ENCODE measurements around the gene SUSD4. TPM values are rescaled to one million over a fixed set of nuclear protein-coding genes. Genes with fewer than 3 reads are reported as not detected.

The SUSD4 gene
- polyA plus RNA-seq, 1 of the 3 experiments (the other 2 are of a cell fraction): 0.31 TPM

DNA sequence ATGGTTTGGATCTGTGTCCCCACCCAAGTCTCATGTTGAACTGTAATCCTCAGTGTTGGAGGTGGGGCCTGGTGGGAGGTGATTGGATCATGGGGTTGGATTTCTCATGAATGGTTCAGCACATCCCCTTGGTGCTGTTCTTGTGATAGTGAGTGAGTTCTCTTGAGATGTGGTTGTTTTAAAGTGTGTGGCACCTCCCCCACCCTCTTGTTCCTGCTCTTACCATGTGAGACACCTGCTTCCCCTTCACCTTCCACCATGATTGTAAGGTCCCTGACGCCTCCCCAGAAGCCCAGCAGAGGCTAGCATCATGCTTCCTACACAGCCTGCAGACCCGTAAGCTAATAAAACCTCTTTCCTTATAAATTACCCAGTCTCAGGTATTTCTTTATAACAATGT is 55.8 kb downstream of the SUSD4 start:
- ChIA-PET POLR2A (no interaction called here), CTCF (no interaction called here)
- H2AFZ ChIP-seq (ENCODE audit: low read depth): no peak overlapping the region
- H3K4me3 ChIP-seq (ENCODE audit: low read depth in 2 of 2, low read length in 1 of 2): no peak overlapping the region
- H3K79me2 ChIP-seq (ENCODE audit: insufficient read depth): no peaks in the 10 kb centered on the region
- no peaks in the 10 kb centered on the region; a peak in 1 of 4 replicates for H3K4me1 ChIP-seq (ENCODE audit: control insufficient read depth in 1 of 2, insufficient read depth in 2 of 2, low read depth in 1 of 2, low read length in 1 of 2)
- H3F3A ChIP-seq (replicated peaks; ENCODE audit: insufficient read depth): no peaks in the 10 kb centered on the region
- no peak overlapping the region for H3K4me2 ChIP-seq
- no peaks in the 10 kb centered on the region for H3K36me3 ChIP-seq (replicated peaks in 1 of 2; ENCODE audit: control insufficient read depth in 1 of 2, insufficient read depth in 2 of 2, low read length in 1 of 2)
- TF ChIP-seq, protein P1, sequence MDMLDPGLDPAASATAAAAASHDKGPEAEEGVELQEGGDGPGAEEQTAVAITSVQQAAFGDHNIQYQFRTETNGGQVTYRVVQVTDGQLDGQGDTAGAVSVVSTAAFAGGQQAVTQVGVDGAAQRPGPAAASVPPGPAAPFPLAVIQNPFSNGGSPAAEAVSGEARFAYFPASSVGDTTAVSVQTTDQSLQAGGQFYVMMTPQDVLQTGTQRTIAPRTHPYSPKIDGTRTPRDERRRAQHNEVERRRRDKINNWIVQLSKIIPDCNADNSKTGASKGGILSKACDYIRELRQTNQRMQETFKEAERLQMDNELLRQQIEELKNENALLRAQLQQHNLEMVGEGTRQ (IDR thresholded peaks at IDR 0.05; ENCODE audit: borderline replicate concordance, low read depth, low read length): no peak
- TF ChIP-seq TCF12 (IDR thresholded peaks at IDR 0.05) (no peak), CHD2 (IDR thresholded peaks at IDR 0.05; ENCODE audit: low read length, partially characterized antibody) (no peak), POLR2AphosphoS5 (IDR thresholded peaks at IDR 0.05; ENCODE audit: low read depth, low read length) (no peak), EP300 (IDR thresholded peaks at IDR 0.05; ENCODE audit: borderline replicate concordance in 1 of 2, low read depth in 1 of 2, low read length in 1 of 2) (no peak), MXI1 (IDR thresholded peaks at IDR 0.05; ENCODE audit: low read depth, low read length) (no peak), RAD21 (IDR thresholded peaks at IDR 0.05; ENCODE audit: low read length) (no peak), YY1 (IDR thresholded peaks at IDR 0.05; ENCODE audit: low read depth) (no peak), FOXJ3 (CRISPR knock-in tag; IDR thresholded peaks at IDR 0.05) (no peak), TEAD4 (IDR thresholded peaks at IDR 0.05; ENCODE audit: borderline replicate concordance, insufficient read depth) (no peak), FOXM1 (IDR thresholded peaks at IDR 0.05; ENCODE audit: low read depth) (no peak), NRF1 (IDR thresholded peaks at IDR 0.05; ENCODE audit: low read depth, low read length) (no peak), JUND (IDR thresholded peaks at IDR 0.05) (no peak), MEF2A (IDR thresholded peaks at IDR 0.05; ENCODE audit: borderline replicate concordance, low read depth) (no peak)
- TF ChIP-seq, protein P2, sequence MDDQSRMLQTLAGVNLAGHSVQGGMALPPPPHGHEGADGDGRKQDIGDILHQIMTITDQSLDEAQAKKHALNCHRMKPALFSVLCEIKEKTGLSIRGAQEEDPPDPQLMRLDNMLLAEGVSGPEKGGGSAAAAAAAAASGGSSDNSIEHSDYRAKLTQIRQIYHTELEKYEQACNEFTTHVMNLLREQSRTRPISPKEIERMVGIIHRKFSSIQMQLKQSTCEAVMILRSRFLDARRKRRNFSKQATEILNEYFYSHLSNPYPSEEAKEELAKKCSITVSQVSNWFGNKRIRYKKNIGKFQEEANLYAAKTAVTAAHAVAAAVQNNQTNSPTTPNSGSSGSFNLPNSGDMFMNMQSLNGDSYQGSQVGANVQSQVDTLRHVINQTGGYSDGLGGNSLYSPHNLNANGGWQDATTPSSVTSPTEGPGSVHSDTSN (IDR thresholded peaks at IDR 0.05): no peak
- TF ChIP-seq, protein P3, sequence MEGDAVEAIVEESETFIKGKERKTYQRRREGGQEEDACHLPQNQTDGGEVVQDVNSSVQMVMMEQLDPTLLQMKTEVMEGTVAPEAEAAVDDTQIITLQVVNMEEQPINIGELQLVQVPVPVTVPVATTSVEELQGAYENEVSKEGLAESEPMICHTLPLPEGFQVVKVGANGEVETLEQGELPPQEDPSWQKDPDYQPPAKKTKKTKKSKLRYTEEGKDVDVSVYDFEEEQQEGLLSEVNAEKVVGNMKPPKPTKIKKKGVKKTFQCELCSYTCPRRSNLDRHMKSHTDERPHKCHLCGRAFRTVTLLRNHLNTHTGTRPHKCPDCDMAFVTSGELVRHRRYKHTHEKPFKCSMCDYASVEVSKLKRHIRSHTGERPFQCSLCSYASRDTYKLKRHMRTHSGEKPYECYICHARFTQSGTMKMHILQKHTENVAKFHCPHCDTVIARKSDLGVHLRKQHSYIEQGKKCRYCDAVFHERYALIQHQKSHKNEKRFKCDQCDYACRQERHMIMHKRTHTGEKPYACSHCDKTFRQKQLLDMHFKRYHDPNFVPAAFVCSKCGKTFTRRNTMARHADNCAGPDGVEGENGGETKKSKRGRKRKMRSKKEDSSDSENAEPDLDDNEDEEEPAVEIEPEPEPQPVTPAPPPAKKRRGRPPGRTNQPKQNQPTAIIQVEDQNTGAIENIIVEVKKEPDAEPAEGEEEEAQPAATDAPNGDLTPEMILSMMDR (IDR thresholded peaks at IDR 0.05): no peak
- TF ChIP-seq, protein P4, sequence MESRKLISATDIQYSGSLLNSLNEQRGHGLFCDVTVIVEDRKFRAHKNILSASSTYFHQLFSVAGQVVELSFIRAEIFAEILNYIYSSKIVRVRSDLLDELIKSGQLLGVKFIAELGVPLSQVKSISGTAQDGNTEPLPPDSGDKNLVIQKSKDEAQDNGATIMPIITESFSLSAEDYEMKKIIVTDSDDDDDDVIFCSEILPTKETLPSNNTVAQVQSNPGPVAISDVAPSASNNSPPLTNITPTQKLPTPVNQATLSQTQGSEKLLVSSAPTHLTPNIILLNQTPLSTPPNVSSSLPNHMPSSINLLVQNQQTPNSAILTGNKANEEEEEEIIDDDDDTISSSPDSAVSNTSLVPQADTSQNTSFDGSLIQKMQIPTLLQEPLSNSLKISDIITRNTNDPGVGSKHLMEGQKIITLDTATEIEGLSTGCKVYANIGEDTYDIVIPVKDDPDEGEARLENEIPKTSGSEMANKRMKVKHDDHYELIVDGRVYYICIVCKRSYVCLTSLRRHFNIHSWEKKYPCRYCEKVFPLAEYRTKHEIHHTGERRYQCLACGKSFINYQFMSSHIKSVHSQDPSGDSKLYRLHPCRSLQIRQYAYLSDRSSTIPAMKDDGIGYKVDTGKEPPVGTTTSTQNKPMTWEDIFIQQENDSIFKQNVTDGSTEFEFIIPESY (IDR thresholded peaks at IDR 0.05; ENCODE audit: borderline replicate concordance, low read depth): no peak
- no peaks in the 10 kb centered on the region for H3K9me2 ChIP-seq
- H4K20me1 ChIP-seq (ENCODE audit: insufficient read depth): no peaks in the 10 kb centered on the region
- no peaks in the 10 kb centered on the region; the same call in 1 of the 2 replicates for H3K27me3 ChIP-seq (ENCODE audit: insufficient read depth)
- DNase-seq: no peak
- WGBS (ENCODE audit: low lambda C conversion rate): 41% methylated on average over 2 of the region's 2 CpGs
- H3K27ac ChIP-seq (ENCODE audit: low read depth in 2 of 2, low read length in 1 of 2): no peak overlapping the region
- no peak overlapping the region for H3K9ac ChIP-seq
- H3K9me3 ChIP-seq: no peaks in the 10 kb centered on the region

Data from SK-N-SH (cell line).